ENCODE measurements around the gene BAIAP2. TPM values are rescaled to one million over a fixed set of nuclear protein-coding genes. Genes with fewer than 3 reads are reported as not detected.

The BAIAP2 gene
- total and polyA plus RNA-seq, 2 of the 13 experiments (the other 11 are each of a cell fraction or from before 2014, with no cell fraction given): 22.5 to 24.0 TPM

DNA sequence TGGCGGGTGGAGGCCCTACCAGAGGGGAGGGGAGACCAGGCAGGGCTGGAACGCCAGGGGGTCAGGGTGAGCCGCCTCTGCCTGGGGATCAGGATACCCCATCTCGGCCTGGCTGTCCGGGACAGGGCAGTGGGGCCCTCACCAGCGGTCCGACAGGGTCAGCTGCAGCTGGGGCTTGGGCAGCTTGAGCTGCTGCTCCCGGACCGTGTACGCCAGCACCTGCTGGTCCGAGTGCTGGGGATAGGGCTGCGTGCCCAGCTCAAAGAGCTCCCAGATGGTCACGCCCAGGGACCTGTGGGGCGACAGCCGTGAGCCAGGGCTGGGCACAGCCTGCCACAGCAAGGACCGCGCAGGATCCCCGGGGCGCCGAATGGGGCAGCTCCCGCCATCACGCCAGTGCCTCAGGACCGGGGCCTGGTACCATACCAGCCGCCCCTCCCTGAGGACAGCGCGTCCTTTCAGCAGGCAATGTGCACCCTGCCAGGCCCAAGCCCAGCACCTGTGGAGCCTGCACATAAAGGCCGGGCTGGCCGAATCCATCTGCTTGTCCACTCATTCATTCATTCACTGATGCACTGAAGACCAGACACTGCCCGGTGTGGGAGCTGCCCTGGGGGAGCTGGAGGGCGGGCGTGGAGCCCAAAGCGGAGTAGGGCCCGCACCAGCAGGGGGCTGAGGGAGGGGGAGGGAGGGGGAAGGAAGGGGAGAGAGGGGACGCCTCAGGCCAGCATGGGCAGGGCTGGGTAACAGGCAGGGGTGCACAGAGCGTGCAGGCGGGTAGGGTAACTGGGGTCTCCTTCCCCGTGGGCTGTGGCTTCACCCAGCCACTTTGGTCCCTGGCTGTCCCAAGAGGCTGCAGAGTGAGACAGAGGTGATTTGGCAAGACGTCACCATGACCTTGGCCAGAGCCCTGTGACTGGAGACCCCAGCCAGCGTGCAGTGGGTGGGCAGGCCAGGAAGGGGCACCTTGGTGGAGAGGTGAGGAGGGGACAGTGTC is 88.4 kb downstream of the BAIAP2 start:
- no peak overlapping the region for H3K9ac ChIP-seq (ENCODE audit: insufficient read depth, low read depth, low read length)
- DNase-seq (ENCODE audit: low spot score) (no peak), ATAC-seq (no peak), FAIRE-seq (no peak)
- H3K27ac ChIP-seq (ENCODE audit: extremely low read length, insufficient read depth, low read length): no peak overlapping the region
- TF ChIP-seq RFX1 (IDR thresholded peaks at IDR 0.05) (no peak), AGO2 (optimal IDR thresholded peaks at IDR 0.05; ENCODE audit: low read depth, low read length) (peak; percentile 47)
- no peaks in the 10 kb centered on the region for H4K20me1 ChIP-seq (ENCODE audit: insufficient read depth, low read length)
- H3K9me3 ChIP-seq (ENCODE audit: low read length): no peaks in the 10 kb centered on the region
- intact Hi-C loops (cut with micrococcal nuclease; ENCODE audit: unreplicated experiment) (no loop called here), in situ Hi-C loops (cut with HindIII; ENCODE audit: extremely low pct_ligation_motif_present, low pct_unique_long_range_greater_than_20kb) (no loop called here)
- no peaks in the 10 kb centered on the region for H3K79me2 ChIP-seq (ENCODE audit: insufficient read depth, low read length)
- no peak overlapping the region for H3K4me2 ChIP-seq (ENCODE audit: low read depth, low read length)
- no peak overlapping the region for H3K4me3 ChIP-seq (replicated peaks in 1 of 3; ENCODE audit: insufficient read depth in 1 of 3, low read depth in 2 of 3, low read length in 3 of 3)
- no TSS peak for BruUV-seq (replicated peaks)
- H3K27me3 ChIP-seq (ENCODE audit: control insufficient read depth in 1 of 2, insufficient read depth in 2 of 2, low read length in 2 of 2): no peaks in the 10 kb centered on the region
- ChIA-PET CTCF (ENCODE audit: low intra/inter-chr PET ratio, low total read pairs) (no interaction called here), POLR2A (no interaction called here)
- H3K36me3 ChIP-seq (replicated peaks in 1 of 2; ENCODE audit: control insufficient read depth in 1 of 2, insufficient read depth in 2 of 2, low read length in 2 of 2): no peaks in the 10 kb centered on the region
- H2AFZ ChIP-seq (ENCODE audit: low read length): no peak overlapping the region
- WGBS (ENCODE audit: low lambda C conversion rate): 90% methylated on average over 20 of the region's 39 CpGs
- no peaks in the 10 kb centered on the region for H3K4me1 ChIP-seq (ENCODE audit: insufficient read depth, low read length)

DNA sequence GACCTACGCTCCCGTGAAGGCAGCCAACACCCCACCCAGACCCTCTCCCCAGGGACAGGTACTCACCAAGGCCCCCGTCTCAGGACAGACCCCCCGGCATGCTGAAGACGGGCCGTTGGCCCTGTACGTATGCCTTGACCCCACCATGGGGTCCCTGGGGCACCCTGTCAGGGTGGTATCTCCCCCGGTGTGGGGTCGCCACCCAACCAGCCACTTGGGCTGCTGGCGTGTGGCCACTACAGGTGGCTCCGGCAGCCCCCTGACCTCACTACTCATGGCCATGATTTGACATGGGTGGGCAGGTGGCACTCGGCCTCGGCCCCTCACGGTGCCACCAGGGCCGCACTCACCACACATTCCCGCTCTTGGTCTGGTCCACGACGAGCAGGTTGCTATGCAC is 89.4 kb downstream of the BAIAP2 start:
- no peak overlapping the region for H3K9ac ChIP-seq (ENCODE audit: insufficient read depth, low read depth, low read length)
- WGBS (ENCODE audit: low lambda C conversion rate): 92% methylated on average over 9 of the region's 18 CpGs
- CTCF ChIA-PET (ENCODE audit: low intra/inter-chr PET ratio, low total read pairs): no interaction called here
- no peaks in the 10 kb centered on the region for H3K9me3 ChIP-seq (ENCODE audit: low read length)
- no peak overlapping the region for H3K4me3 ChIP-seq (replicated peaks in 1 of 3; ENCODE audit: insufficient read depth in 1 of 3, low read depth in 2 of 3, low read length in 3 of 3)
- peaks cover 2% of the 10 kb centered on the region for H3K4me1 ChIP-seq (ENCODE audit: insufficient read depth, low read length)
- H3K79me2 ChIP-seq (ENCODE audit: insufficient read depth, low read length): no peaks in the 10 kb centered on the region
- POLR2A ChIA-PET: no interaction called here
- in situ Hi-C loops (cut with HindIII; ENCODE audit: extremely low pct_ligation_motif_present, low pct_unique_long_range_greater_than_20kb): no loop called here
- intact Hi-C loops (cut with micrococcal nuclease; ENCODE audit: unreplicated experiment): no loop called here
- H3K36me3 ChIP-seq (replicated peaks in 1 of 2; ENCODE audit: control insufficient read depth in 1 of 2, insufficient read depth in 2 of 2, low read length in 2 of 2): no peaks in the 10 kb centered on the region
- ATAC-seq: no peak
- H2AFZ ChIP-seq (ENCODE audit: low read length): no peak overlapping the region
- no peak overlapping the region for H3K4me2 ChIP-seq (ENCODE audit: low read depth, low read length)
- H3K27ac ChIP-seq (ENCODE audit: extremely low read length, insufficient read depth, low read length): no peak overlapping the region
- peak; percentile 28 for TF ChIP-seq AGO2 (optimal IDR thresholded peaks at IDR 0.05; ENCODE audit: low read depth, low read length)
- no peak for TF ChIP-seq WIZ (CRISPR knock-in tag; IDR thresholded peaks at IDR 0.05)
- TF ChIP-seq ESRRA (CRISPR knock-in tag; IDR thresholded peaks at IDR 0.05; ENCODE audit: low read depth): no peak
- no TSS peak for BruUV-seq (replicated peaks)
- H4K20me1 ChIP-seq (ENCODE audit: insufficient read depth, low read length): no peaks in the 10 kb centered on the region
- no peak for DNase-seq (ENCODE audit: low spot score)
- H3K27me3 ChIP-seq (ENCODE audit: control insufficient read depth in 1 of 2, insufficient read depth in 2 of 2, low read length in 2 of 2): no peaks in the 10 kb centered on the region
- FAIRE-seq: no peak
